Measurements from ENCODE around the gene ITGB2.

ITGB2 gene

GRCh38 chr21:44854664-44855446, 65.8 kb downstream of the ITGB2 start:
- DNase-seq: no peak
- Histone ChIP-seq H3K4me3 (ENCODE audit: insufficient read depth, low read depth, low read length, poor library complexity, severe bottlenecking) (no peak overlapping the region), H3K4me1 (ENCODE audit: control insufficient read depth, insufficient read depth, low read length, poor library complexity, severe bottlenecking) (peaks cover 9% of the 10 kb centered on the region), H3K27ac (ENCODE audit: insufficient read depth, low read length, poor library complexity, severe bottlenecking) (no peak overlapping the region), H3K27me3 (replicated peaks; ENCODE audit: control insufficient read depth, insufficient read depth, low read length, poor library complexity, severe bottlenecking) (no peaks in the 10 kb centered on the region), H3K9me3 (ENCODE audit: control insufficient read depth, low read length) (no peaks in the 10 kb centered on the region), H3K36me3 (ENCODE audit: control insufficient read depth, insufficient read depth, low read length) (peaks cover 74% of the 10 kb centered on the region)

- no peaks in the 10 kb centered on the region for H3K9me3 ChIP-seq (ENCODE audit: control insufficient read depth, low read length)
- H3K27me3 ChIP-seq (replicated peaks; ENCODE audit: control insufficient read depth, insufficient read depth, low read length, poor library complexity, severe bottlenecking): no peaks in the 10 kb centered on the region
- DNase-seq: no peak
- peaks cover 74% of the 10 kb centered on the region for H3K36me3 ChIP-seq (ENCODE audit: control insufficient read depth, insufficient read depth, low read length)
- no peak overlapping the region for H3K27ac ChIP-seq (ENCODE audit: insufficient read depth, low read length, poor library complexity, severe bottlenecking)
- H3K4me1 ChIP-seq (ENCODE audit: control insufficient read depth, insufficient read depth, low read length, poor library complexity, severe bottlenecking): peaks cover 9% of the 10 kb centered on the region
- H3K4me3 ChIP-seq (ENCODE audit: insufficient read depth, low read depth, low read length, poor library complexity, severe bottlenecking): no peak overlapping the region
Observed at GRCh38 chr21:44854391-44854663, 66.4 kb downstream of the ITGB2 start.

GRCh38 chr21:44853601-44854390, 66.9 kb downstream of the ITGB2 start:
- Histone ChIP-seq H3K27ac (ENCODE audit: insufficient read depth, low read length, poor library complexity, severe bottlenecking) (peak overlapping the region; percentile 4), H3K4me3 (ENCODE audit: insufficient read depth, low read depth, low read length, poor library complexity, severe bottlenecking) (no peak overlapping the region), H3K9me3 (ENCODE audit: control insufficient read depth, low read length) (no peaks in the 10 kb centered on the region), H3K4me1 (ENCODE audit: control insufficient read depth, insufficient read depth, low read length, poor library complexity, severe bottlenecking) (peaks cover 9% of the 10 kb centered on the region), H3K27me3 (replicated peaks; ENCODE audit: control insufficient read depth, insufficient read depth, low read length, poor library complexity, severe bottlenecking) (no peaks in the 10 kb centered on the region), H3K36me3 (ENCODE audit: control insufficient read depth, insufficient read depth, low read length) (peaks cover 71% of the 10 kb centered on the region)
- no peak for DNase-seq

- Histone ChIP-seq H3K4me1 (ENCODE audit: control insufficient read depth, insufficient read depth, low read length, poor library complexity, severe bottlenecking) (peaks cover 15% of the 10 kb centered on the region), H3K27me3 (replicated peaks; ENCODE audit: control insufficient read depth, insufficient read depth, low read length, poor library complexity, severe bottlenecking) (no peaks in the 10 kb centered on the region), H3K27ac (ENCODE audit: insufficient read depth, low read length, poor library complexity, severe bottlenecking) (no peak overlapping the region), H3K9me3 (ENCODE audit: control insufficient read depth, low read length) (no peaks in the 10 kb centered on the region), H3K4me3 (ENCODE audit: insufficient read depth, low read depth, low read length, poor library complexity, severe bottlenecking) (no peak overlapping the region), H3K36me3 (ENCODE audit: control insufficient read depth, insufficient read depth, low read length) (peaks cover 44% of the 10 kb centered on the region)
- DNase-seq: no peak
Observed at GRCh38 chr21:44850905-44851657, 69.6 kb downstream of the ITGB2 start.

- Histone ChIP-seq H3K27ac (ENCODE audit: insufficient read depth, low read length, poor library complexity, severe bottlenecking) (no peak overlapping the region), H3K4me3 (ENCODE audit: insufficient read depth, low read depth, low read length, poor library complexity, severe bottlenecking) (no peak overlapping the region), H3K27me3 (replicated peaks; ENCODE audit: control insufficient read depth, insufficient read depth, low read length, poor library complexity, severe bottlenecking) (no peaks in the 10 kb centered on the region), H3K9me3 (ENCODE audit: control insufficient read depth, low read length) (no peaks in the 10 kb centered on the region), H3K4me1 (ENCODE audit: control insufficient read depth, insufficient read depth, low read length, poor library complexity, severe bottlenecking) (peaks cover 22% of the 10 kb centered on the region), H3K36me3 (ENCODE audit: control insufficient read depth, insufficient read depth, low read length) (peaks cover 37% of the 10 kb centered on the region)
- DNase-seq: no peak
Observed at GRCh38 chr21:44850208-44850800, 70.4 kb downstream of the ITGB2 start.

GRCh38 chr21:44849616-44850130, 71.0 kb downstream of the ITGB2 start:
- DNase-seq: no peak
- no peak overlapping the region for H3K4me3 ChIP-seq (ENCODE audit: insufficient read depth, low read depth, low read length, poor library complexity, severe bottlenecking)
- H3K36me3 ChIP-seq (ENCODE audit: control insufficient read depth, insufficient read depth, low read length): peaks cover 30% of the 10 kb centered on the region
- H3K4me1 ChIP-seq (ENCODE audit: control insufficient read depth, insufficient read depth, low read length, poor library complexity, severe bottlenecking): peaks cover 22% of the 10 kb centered on the region
- H3K9me3 ChIP-seq (ENCODE audit: control insufficient read depth, low read length): no peaks in the 10 kb centered on the region
- no peak overlapping the region for H3K27ac ChIP-seq (ENCODE audit: insufficient read depth, low read length, poor library complexity, severe bottlenecking)
- H3K27me3 ChIP-seq (replicated peaks; ENCODE audit: control insufficient read depth, insufficient read depth, low read length, poor library complexity, severe bottlenecking): no peaks in the 10 kb centered on the region

- H3K9me3 ChIP-seq (ENCODE audit: control insufficient read depth, low read length): no peaks in the 10 kb centered on the region
- no peak overlapping the region for H3K27ac ChIP-seq (ENCODE audit: insufficient read depth, low read length, poor library complexity, severe bottlenecking)
- DNase-seq: no peak
- H3K4me1 ChIP-seq (ENCODE audit: control insufficient read depth, insufficient read depth, low read length, poor library complexity, severe bottlenecking): peaks cover 16% of the 10 kb centered on the region
- H3K36me3 ChIP-seq (ENCODE audit: control insufficient read depth, insufficient read depth, low read length): peaks cover 23% of the 10 kb centered on the region
- no peaks in the 10 kb centered on the region for H3K27me3 ChIP-seq (replicated peaks; ENCODE audit: control insufficient read depth, insufficient read depth, low read length, poor library complexity, severe bottlenecking)
- no peak overlapping the region for H3K4me3 ChIP-seq (ENCODE audit: insufficient read depth, low read depth, low read length, poor library complexity, severe bottlenecking)
Observed at GRCh38 chr21:44848821-44849521, 71.7 kb downstream of the ITGB2 start.

GRCh38 chr21:44847261-44848056, 73.2 kb downstream of the ITGB2 start:
- DNase-seq: no peak
- Histone ChIP-seq H3K9me3 (ENCODE audit: control insufficient read depth, low read length) (no peaks in the 10 kb centered on the region), H3K27me3 (replicated peaks; ENCODE audit: control insufficient read depth, insufficient read depth, low read length, poor library complexity, severe bottlenecking) (no peaks in the 10 kb centered on the region), H3K4me1 (ENCODE audit: control insufficient read depth, insufficient read depth, low read length, poor library complexity, severe bottlenecking) (peaks cover 16% of the 10 kb centered on the region), H3K4me3 (ENCODE audit: insufficient read depth, low read depth, low read length, poor library complexity, severe bottlenecking) (no peak overlapping the region), H3K27ac (ENCODE audit: insufficient read depth, low read length, poor library complexity, severe bottlenecking) (no peak overlapping the region), H3K36me3 (ENCODE audit: control insufficient read depth, insufficient read depth, low read length) (peaks cover 17% of the 10 kb centered on the region)
